Measurements from ENCODE around the gene PRR14. TPM values are rescaled to one million over a fixed set of nuclear protein-coding genes. Genes with fewer than 3 reads are reported as not detected.

The PRR14 gene
- total RNA-seq, 1 experiment from 2014 or later, result 77.6 TPM

GRCh38 chr16:30691907-30692306, 41.1 kb downstream of the PRR14 start:
- DNase-seq (ENCODE audit: low read depth, low spot score) (no peak), ATAC-seq (no peak)
- Histone ChIP-seq H3K9me3 (ENCODE audit: control insufficient read depth, insufficient read depth, low read depth, low read length) (no peaks in the 10 kb centered on the region), H3K27me3 (ENCODE audit: control insufficient read depth, insufficient read depth, low read length) (no peaks in the 10 kb centered on the region), H3K36me3 (ENCODE audit: control insufficient read depth, insufficient read depth, low read length) (no peaks in the 10 kb centered on the region), H3K4me1 (ENCODE audit: control insufficient read depth, insufficient read depth, low read length) (peaks cover under 1% of the 10 kb centered on the region; the same call in 1 of the 2 replicates), H3K4me3 (ENCODE audit: low read depth in 2 of 2, low read length in 2 of 2) (no peak overlapping the region), H3K27ac (ENCODE audit: low read length) (no peak overlapping the region)
- in situ Hi-C loops (cut with HindIII; ENCODE audit: low pct_unique_long_range_greater_than_20kb, low sequenced_read_pairs), result no loop called here
- intact Hi-C loops (cut with micrococcal nuclease; ENCODE audit: unreplicated experiment), result no loop called here
- CTCF ChIA-PET, result no interaction called here
- BruUV-seq (replicated peaks), result no TSS peak
- POLR2A ChIA-PET, result no interaction called here
- TF ChIP-seq POLR2AphosphoS5 (IDR thresholded peaks at IDR 0.05; ENCODE audit: low read depth, low read length) (no peak), REST (IDR thresholded peaks at IDR 0.05; ENCODE audit: insufficient read depth in 1 of 2, low read depth in 2 of 2, low read length in 1 of 2) (no peak), SIN3A (IDR thresholded peaks at IDR 0.05; ENCODE audit: borderline replicate concordance, insufficient read depth, low read depth, low read length) (no peak), TCF7L2 (IDR thresholded peaks at IDR 0.05; ENCODE audit: low read depth, low read length) (no peak), CTCF (IDR thresholded peaks at IDR 0.05) (no peak)

- Histone ChIP-seq H3K36me3 (ENCODE audit: control insufficient read depth, insufficient read depth, low read length) (no peaks in the 10 kb centered on the region), H3K4me3 (ENCODE audit: low read depth in 2 of 2, low read length in 2 of 2) (no peak overlapping the region), H3K27ac (ENCODE audit: low read length) (no peak overlapping the region), H3K27me3 (ENCODE audit: control insufficient read depth, insufficient read depth, low read length) (no peaks in the 10 kb centered on the region), H3K9me3 (ENCODE audit: control insufficient read depth, insufficient read depth, low read depth, low read length) (no peaks in the 10 kb centered on the region), H3K4me1 (ENCODE audit: control insufficient read depth, insufficient read depth, low read length) (peaks cover 7% of the 10 kb centered on the region; the same call in 1 of the 2 replicates)
- ChIA-PET CTCF (interaction anchor here (0.5 kb wide), 1 partner anchor 43 kb away, joined by 3 read pairs; no protein-coding TSS in a partner anchor), POLR2A (interaction anchor here (0.6 kb wide), 1 partner anchor 51 kb away, joined by 6 read pairs; no protein-coding TSS in a partner anchor)
- intact Hi-C loops (cut with micrococcal nuclease; ENCODE audit: unreplicated experiment), result no loop called here
- BruUV-seq (replicated peaks), result no TSS peak
- TF ChIP-seq REST (IDR thresholded peaks at IDR 0.05; ENCODE audit: insufficient read depth in 1 of 2, low read depth in 2 of 2, low read length in 1 of 2), result no peak
- TF ChIP-seq POLR2AphosphoS5 (IDR thresholded peaks at IDR 0.05; ENCODE audit: low read depth, low read length), result no peak
- TF ChIP-seq SIN3A (IDR thresholded peaks at IDR 0.05; ENCODE audit: borderline replicate concordance, insufficient read depth, low read depth, low read length), result no peak
- no peak for TF ChIP-seq TCF7L2 (IDR thresholded peaks at IDR 0.05; ENCODE audit: low read depth, low read length)
- TF ChIP-seq CTCF (IDR thresholded peaks at IDR 0.05), result no peak
- ATAC-seq (no peak), DNase-seq (ENCODE audit: low read depth, low spot score) (no peak)
- in situ Hi-C loops (cut with HindIII; ENCODE audit: low pct_unique_long_range_greater_than_20kb, low sequenced_read_pairs), result no loop called here
Observed at GRCh38 chr16:30692396-30693064, 41.8 kb downstream of the PRR14 start.

Data from Panc1 (cell line).